ENCODE results near the gene UGT2B28.
"Not testable (repeated sequence)": the region's sequence is repeated elsewhere in the genome, so short reads cannot be mapped to it uniquely, and the experiment has no call there.

The UGT2B28 gene

DNA sequence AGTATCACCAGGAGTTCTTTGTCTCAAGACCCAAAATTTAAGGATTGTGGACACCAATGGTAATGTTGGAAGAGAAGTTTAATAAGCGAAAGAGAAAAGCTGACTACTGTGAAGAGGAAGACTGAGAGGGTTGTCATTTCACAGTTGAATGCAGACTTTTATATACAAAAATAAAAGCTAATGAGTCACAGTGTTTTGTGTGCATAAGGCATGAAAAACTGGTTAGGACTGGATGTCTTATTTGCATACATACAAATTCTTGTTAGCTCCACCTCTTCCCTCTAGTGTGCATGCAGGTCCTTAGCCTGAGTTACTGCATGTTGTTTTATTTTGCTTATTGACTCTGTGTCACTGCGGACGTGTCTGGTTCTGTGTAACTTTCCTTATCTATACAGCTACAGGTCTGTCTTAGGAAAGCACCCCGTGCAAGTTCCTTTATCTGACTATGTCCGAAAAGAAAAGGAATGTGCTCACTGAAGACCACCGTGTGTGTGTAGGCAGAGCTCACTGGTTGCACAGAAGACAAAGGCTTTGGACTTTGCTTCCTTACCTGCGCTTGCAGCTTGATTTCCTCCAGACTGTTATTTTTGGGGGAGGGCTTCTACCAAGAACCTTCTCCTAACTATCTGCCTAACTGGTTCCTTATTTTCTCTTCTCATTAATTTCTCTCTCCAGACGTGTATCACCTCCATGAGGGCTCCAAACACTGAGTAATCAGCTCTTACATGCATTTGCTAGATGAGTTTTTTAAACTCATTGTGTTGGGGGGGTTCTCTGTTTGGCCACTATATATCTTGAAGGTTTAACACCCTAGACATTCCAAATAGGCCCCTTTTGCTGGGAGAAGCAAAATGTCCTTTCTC lies 63.5 kb downstream of the UGT2B28 start:
- DNase-seq (ENCODE audit: low spot score): not testable (repeated sequence)

Measured in RKO (cell line).